Sigmoid colon (tissue), 7 donors: ENCODE data around the gene PM20D1. TPM values are rescaled to one million over a fixed set of nuclear protein-coding genes. Genes with fewer than 3 reads are reported as not detected.
"Not testable (repeated sequence)": the region's sequence is repeated elsewhere in the genome, so short reads cannot be mapped to it uniquely, and the experiment has no call there.

Experiments used
- DNase-seq: peaks from one replicate; pipeline ENCODE4 v3.0.0-alpha.2; 2019
- H3K27ac ChIP-seq, 4 donors: fragments of 200-600 bp; sonication (generic); one replicate each; pipeline ENCODE4 v1.5.1; 2016 to 2019; ENCODE audit warnings: mild to moderate bottlenecking in 1 of 4
- H3K27me3 ChIP-seq, 3 donors: fragments of 200-600 bp; sonication (generic); one replicate each; pipeline ENCODE4 v1.5.1; 2019; ENCODE audit warnings: mild to moderate bottlenecking in 1 of 3
- H3K36me3 ChIP-seq, 4 donors: fragments of 200-600 bp; sonication (generic); one replicate each; pipeline ENCODE4 v1.5.1; 2016 to 2019
- H3K4me1 ChIP-seq, 4 donors: fragments of 200-600 bp; sonication (generic); one replicate each; pipeline ENCODE4 v1.5.1; 2017 to 2019
- H3K4me3 ChIP-seq, 4 donors: fragments of 200-600 bp; sonication (generic); one replicate each; pipeline ENCODE4 v1.5.1; 2017 to 2019; ENCODE audit warnings: mild to moderate bottlenecking in 2 of 4, moderate library complexity in 1 of 4
- H3K9me3 ChIP-seq, 4 donors: fragments of 200-600 bp in 3 of 4; sonication (generic) in 3 of 4; one replicate each; pipeline versions ENCODE4 v1.5.1 to v1.6.1; 2013 to 2019
- EP300 ChIP-seq, 4 donors: sonication (generic); formaldehyde crosslinking; IDR thresholded peaks; one replicate each; pipeline ENCODE4 v1.6.1; 2017; ENCODE audit warnings: antibody characterized with exemption in 4 of 4
- POLR2A ChIP-seq, 2 donors: fragments of 450-650 bp; IDR thresholded peaks; one replicate each; pipeline ENCODE4 v1.6.1; 2016; ENCODE audit warnings: antibody characterized with exemption in 2 of 2, mild to moderate bottlenecking in 2 of 2, moderate library complexity in 2 of 2
- POLR2AphosphoS5 ChIP-seq, 4 donors: sonication (generic); formaldehyde crosslinking; IDR thresholded peaks; one replicate each; pipeline ENCODE4 v1.6.1; 2017; ENCODE audit warnings: antibody characterized with exemption in 4 of 4
- whole genome bisulfite sequencing, 2 donors: extraction: QIAGEN DNeasy Blood & Tissue Kit; methylation state at CpG; one replicate each; pipeline ENCODE4 v1.1.7; 2013; 5-methylcytosine and 5-hydroxymethylcytosine counted together
- intact Hi-C: fragments of 100-400 bp; cut with DNase I; formaldehyde crosslinking; loops from one replicate; pipeline ENCODE4 v1.15.1; 2023
- polyA plus RNA-seq, 3 donors: library from polyadenylated mRNA; stranded (reverse); fragments of 200-250 nt; gene quantifications; one replicate each; pipeline ENCODE4 v1.2.3, GENCODE V29; 2013
- total RNA-seq, 4 donors: library from RNA; depleted of rRNA; stranded (reverse); fragments of >200 nt; gene quantifications; one replicate each; pipeline ENCODE4 v1.1.0, GENCODE V29; 2016
- TF ChIP-seq, protein P1 (sequence below), 4 experiments: fragments of 450-650 bp in 3 of 4; fragments of 200-600 bp in 1 of 4; IDR thresholded peaks; one replicate each; pipeline ENCODE4 v1.5.1; 2016 to 2019; ENCODE audit warnings: antibody characterized with exemption in 4 of 4, mild to moderate bottlenecking in 3 of 4, moderate library complexity in 2 of 4
- donor health status: healthy with polysubstance abuse.
- donor health status: Bipolar disorder and iron deficiency.
- donor health status: healthy.

The PM20D1 gene
- total and polyA plus RNA-seq, 7 donors: 0.19 to 0.36 TPM; not detected in 5

- intact Hi-C loops: no loop called here
- WGBS, 2 donors: 74 to 78% methylated on average over 8 of the region's 8 CpGs
- no peaks in the 10 kb centered on the region for H3K4me1 ChIP-seq
- H3K36me3 ChIP-seq: no peaks in the 10 kb centered on the region
- TF ChIP-seq, protein P1, sequence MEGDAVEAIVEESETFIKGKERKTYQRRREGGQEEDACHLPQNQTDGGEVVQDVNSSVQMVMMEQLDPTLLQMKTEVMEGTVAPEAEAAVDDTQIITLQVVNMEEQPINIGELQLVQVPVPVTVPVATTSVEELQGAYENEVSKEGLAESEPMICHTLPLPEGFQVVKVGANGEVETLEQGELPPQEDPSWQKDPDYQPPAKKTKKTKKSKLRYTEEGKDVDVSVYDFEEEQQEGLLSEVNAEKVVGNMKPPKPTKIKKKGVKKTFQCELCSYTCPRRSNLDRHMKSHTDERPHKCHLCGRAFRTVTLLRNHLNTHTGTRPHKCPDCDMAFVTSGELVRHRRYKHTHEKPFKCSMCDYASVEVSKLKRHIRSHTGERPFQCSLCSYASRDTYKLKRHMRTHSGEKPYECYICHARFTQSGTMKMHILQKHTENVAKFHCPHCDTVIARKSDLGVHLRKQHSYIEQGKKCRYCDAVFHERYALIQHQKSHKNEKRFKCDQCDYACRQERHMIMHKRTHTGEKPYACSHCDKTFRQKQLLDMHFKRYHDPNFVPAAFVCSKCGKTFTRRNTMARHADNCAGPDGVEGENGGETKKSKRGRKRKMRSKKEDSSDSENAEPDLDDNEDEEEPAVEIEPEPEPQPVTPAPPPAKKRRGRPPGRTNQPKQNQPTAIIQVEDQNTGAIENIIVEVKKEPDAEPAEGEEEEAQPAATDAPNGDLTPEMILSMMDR (IDR thresholded peaks at IDR 0.05): no peak
- TF ChIP-seq POLR2A (IDR thresholded peaks at IDR 0.05) (no peak), POLR2AphosphoS5 (IDR thresholded peaks at IDR 0.05) (no peak), EP300 (IDR thresholded peaks at IDR 0.05) (no peak)
- no peak overlapping the region for H3K27ac ChIP-seq
- no peak for DNase-seq
- no peaks in the 10 kb centered on the region for H3K27me3 ChIP-seq
- no peak overlapping the region for H3K4me3 ChIP-seq
- H3K9me3 ChIP-seq: no peaks in the 10 kb centered on the region
Measured at GRCh38 chr1:205826016-205826806, 23.7 kb downstream of the PM20D1 start.

GRCh38 chr1:205824180-205824579 lies 25.8 kb downstream of the PM20D1 start:
- TF ChIP-seq, protein P1 (IDR thresholded peaks at IDR 0.05): no peak
- TF ChIP-seq POLR2A (IDR thresholded peaks at IDR 0.05) (no peak), EP300 (IDR thresholded peaks at IDR 0.05) (no peak), POLR2AphosphoS5 (IDR thresholded peaks at IDR 0.05) (no peak)
- intact Hi-C loops: no loop called here
- no peak for DNase-seq
- H3K4me3 ChIP-seq: no peak overlapping the region
- H3K27ac ChIP-seq: no peak overlapping the region
- no peaks in the 10 kb centered on the region for H3K4me1 ChIP-seq
- H3K36me3 ChIP-seq: no peaks in the 10 kb centered on the region
- no peaks in the 10 kb centered on the region for H3K27me3 ChIP-seq
- no peaks in the 10 kb centered on the region for H3K9me3 ChIP-seq
- WGBS, 2 donors: 94 to 97% methylated on average over 5 of the region's 5 CpGs

GRCh38 chr1:205823260-205823659 lies 26.7 kb downstream of the PM20D1 start:
- H3K27me3 ChIP-seq, H3K9me3 ChIP-seq, intact Hi-C loops, H3K4me3 ChIP-seq, H3K4me1 ChIP-seq, DNase-seq, H3K27ac ChIP-seq, H3K36me3 ChIP-seq: not testable (repeated sequence)
- WGBS, 2 donors: 78 to 88% methylated on average over 2 of the region's 2 CpGs

- H3K9me3 ChIP-seq: no peaks in the 10 kb centered on the region
- no peaks in the 10 kb centered on the region for H3K4me1 ChIP-seq
- no peak for TF ChIP-seq POLR2A (IDR thresholded peaks at IDR 0.05)
- TF ChIP-seq, protein P1 (IDR thresholded peaks at IDR 0.05): no peak
- intact Hi-C loops: no loop called here
- WGBS, 2 donors: 85 to 95% methylated on average over 2 of the region's 2 CpGs
- no peaks in the 10 kb centered on the region for H3K36me3 ChIP-seq
- H3K27ac ChIP-seq: no peak overlapping the region
- no peak for DNase-seq
- H3K27me3 ChIP-seq: no peaks in the 10 kb centered on the region
- H3K4me3 ChIP-seq: no peak overlapping the region
Measured at GRCh38 chr1:205822397-205822796, 27.5 kb downstream of the PM20D1 start.

DNA sequence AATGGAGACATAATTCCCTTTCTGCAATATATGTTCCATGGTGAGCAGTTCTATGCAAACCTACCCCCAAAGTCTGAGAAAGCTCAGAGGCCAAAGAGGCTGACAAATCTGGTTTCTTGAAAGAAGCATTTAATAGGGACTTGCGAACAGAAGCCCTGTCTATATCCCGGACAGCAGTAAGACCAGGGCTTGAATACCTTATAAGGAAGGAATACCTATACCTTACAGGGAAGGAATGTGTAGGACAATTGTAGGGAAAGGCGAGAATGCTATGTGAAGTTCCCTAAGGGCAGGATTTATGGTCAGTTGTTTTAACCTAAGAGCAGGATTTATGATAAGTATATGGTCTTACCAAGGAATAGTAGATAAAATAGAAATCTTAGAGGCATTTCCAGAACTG lies 31.9 kb downstream of the PM20D1 start:
- Histone ChIP-seq H3K4me1 (peaks cover 0 to 14% (median 9%) of the 10 kb centered on the region in 4 donors), H3K4me3 (no peak overlapping the region), H3K9me3 (no peaks in the 10 kb centered on the region), H3K27me3 (no peaks in the 10 kb centered on the region), H3K36me3 (no peaks in the 10 kb centered on the region), H3K27ac (no peak overlapping the region)
- DNase-seq: no peak
- no peak for TF ChIP-seq EP300 (IDR thresholded peaks at IDR 0.05)
- TF ChIP-seq, protein P1 (IDR thresholded peaks at IDR 0.05): no peak
- no peak for TF ChIP-seq POLR2A (IDR thresholded peaks at IDR 0.05)
- no peak for TF ChIP-seq POLR2AphosphoS5 (IDR thresholded peaks at IDR 0.05)
- intact Hi-C loops: no loop called here
- 95 to 97% methylated on average over 3 of the region's 3 CpGs for WGBS, 2 donors
